PC-9 (cell line): ENCODE measurements around the gene HYAL1.

Experiments
- EZH2 ChIP-seq: fragments of 200-600 bp; sonication (generic); IDR thresholded peaks from 2 replicates; pipeline ENCODE4 v1.8.0; 2017; ENCODE audit warnings: antibody characterized with exemption, low read depth
- TF ChIP-seq, protein P1 (sequence below): fragments of 200-600 bp; sonication (generic); conservative IDR thresholded peaks from 2 replicates; pipeline ENCODE4 v1.6.1; 2017; ENCODE audit warnings: mixed run types, antibody characterized with exemption, mild to moderate bottlenecking, moderate library complexity

DNA sequence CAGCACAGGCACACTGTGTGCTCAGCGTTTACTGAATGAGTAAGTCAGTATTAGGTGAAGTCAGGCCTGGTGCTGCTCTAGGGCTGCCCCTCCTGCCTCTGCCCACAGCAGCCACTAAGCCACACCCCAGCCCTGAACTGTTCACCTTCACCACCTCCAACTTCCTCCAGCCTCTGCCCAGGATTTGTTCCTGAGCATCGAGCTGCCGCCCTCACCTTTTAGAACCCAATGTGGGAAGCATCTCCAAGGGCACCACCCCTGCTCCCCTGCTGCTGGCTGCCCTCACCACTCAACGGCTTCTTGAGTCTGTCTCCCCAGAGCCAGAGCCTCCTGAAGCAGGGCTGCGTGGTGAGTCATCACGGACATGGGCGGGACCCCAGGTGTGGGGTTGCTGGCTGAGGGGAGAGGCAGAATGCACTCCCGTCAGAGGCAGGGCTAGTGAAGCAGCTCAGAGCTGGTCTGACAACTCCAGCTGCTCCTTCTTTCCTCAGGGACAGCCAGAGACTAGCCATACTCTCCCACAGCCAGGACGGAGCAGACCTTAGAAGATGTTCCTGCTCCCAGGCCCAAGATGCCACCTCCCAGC lies 13.4 kb upstream of the HYAL1 start:
- TF ChIP-seq EZH2, result no peak
- TF ChIP-seq, protein P1, sequence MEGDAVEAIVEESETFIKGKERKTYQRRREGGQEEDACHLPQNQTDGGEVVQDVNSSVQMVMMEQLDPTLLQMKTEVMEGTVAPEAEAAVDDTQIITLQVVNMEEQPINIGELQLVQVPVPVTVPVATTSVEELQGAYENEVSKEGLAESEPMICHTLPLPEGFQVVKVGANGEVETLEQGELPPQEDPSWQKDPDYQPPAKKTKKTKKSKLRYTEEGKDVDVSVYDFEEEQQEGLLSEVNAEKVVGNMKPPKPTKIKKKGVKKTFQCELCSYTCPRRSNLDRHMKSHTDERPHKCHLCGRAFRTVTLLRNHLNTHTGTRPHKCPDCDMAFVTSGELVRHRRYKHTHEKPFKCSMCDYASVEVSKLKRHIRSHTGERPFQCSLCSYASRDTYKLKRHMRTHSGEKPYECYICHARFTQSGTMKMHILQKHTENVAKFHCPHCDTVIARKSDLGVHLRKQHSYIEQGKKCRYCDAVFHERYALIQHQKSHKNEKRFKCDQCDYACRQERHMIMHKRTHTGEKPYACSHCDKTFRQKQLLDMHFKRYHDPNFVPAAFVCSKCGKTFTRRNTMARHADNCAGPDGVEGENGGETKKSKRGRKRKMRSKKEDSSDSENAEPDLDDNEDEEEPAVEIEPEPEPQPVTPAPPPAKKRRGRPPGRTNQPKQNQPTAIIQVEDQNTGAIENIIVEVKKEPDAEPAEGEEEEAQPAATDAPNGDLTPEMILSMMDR, result no peak
